H1 (cell line): ENCODE measurements around the gene ALK. TPM values are rescaled to one million over a fixed set of nuclear protein-coding genes. Genes with fewer than 3 reads are reported as not detected.

Source experiments
- CTCF ChIA-PET: fragments of 300-600 bp; sonication (Branson Sonifier 250); formaldehyde crosslinking; loops from one replicate; lab custom pipeline; 2021; ENCODE audit not compliant: partially characterized antibody; lab: Charles Lee
- POLR2A ChIA-PET: fragments of 300-600 bp; sonication (Branson Sonifier 250); formaldehyde crosslinking; loops from one replicate; lab custom pipeline; 2021; ENCODE audit warnings: inconsistent platforms; ENCODE audit not compliant: partially characterized antibody; lab: Charles Lee
- DNase-seq, 2 experiments: peaks; one replicate each; pipeline versions ENCODE4 v3.0.0 to v3.0.0-alpha.2; 2010 to 2022; ENCODE audit warnings: low spot score in 2 of 2, low read depth in 1 of 2, mixed read lengths in 1 of 2
- FAIRE-seq: peaks from 2 replicates; lab custom pipeline; 2011; peaks lifted over from hg19 to GRCh38; lab: Jason Lieb, UNC
- H2AFZ ChIP-seq: 2 replicates; pipeline ENCODE4 v1.8.1; 2012; ENCODE audit warnings: low read length, inconsistent platforms
- H2AK5ac ChIP-seq: 2 replicates; pipeline ENCODE4 v1.6.1; 2013; ENCODE audit warnings: low read depth, low read length
- H2BK120ac ChIP-seq: replicated peaks from 2 replicates; pipeline ENCODE3; 2013; ENCODE audit warnings: low read depth, low read length, inconsistent platforms
- H2BK12ac ChIP-seq: 2 replicates; pipeline ENCODE4 v1.6.1; 2013; ENCODE audit warnings: low read depth, low read length
- H2BK15ac ChIP-seq: 2 replicates; pipeline ENCODE4 v1.6.1; 2013; ENCODE audit warnings: low read length
- H2BK20ac ChIP-seq: 2 replicates; pipeline ENCODE4 v1.6.1; 2013; ENCODE audit warnings: low read length
- H2BK5ac ChIP-seq: 2 replicates; pipeline ENCODE4 v1.6.1; 2013; ENCODE audit warnings: low read depth, low read length
- H3K14ac ChIP-seq: 2 replicates; pipeline ENCODE4 v1.6.1; 2013; ENCODE audit warnings: inconsistent platforms; ENCODE audit not compliant: insufficient read length
- H3K18ac ChIP-seq: 2 replicates; pipeline ENCODE4 v1.6.1; 2013; ENCODE audit warnings: low read length; ENCODE audit errors: extremely low read depth
- H3K23ac ChIP-seq: 2 replicates; pipeline ENCODE4 v1.6.1; 2013; ENCODE audit warnings: inconsistent platforms; ENCODE audit not compliant: insufficient read length
- H3K23me2 ChIP-seq: 2 replicates; pipeline ENCODE4 v1.6.1; 2013; ENCODE audit warnings: low read depth, low read length
- H3K27ac ChIP-seq: 2 replicates; pipeline ENCODE4 v1.6.1; 2011; ENCODE audit warnings: low read depth, low read length, inconsistent platforms
- H3K27me3 ChIP-seq, 4 experiments: replicated peaks in 1 of 4; 1 replicate in 1 of 4; 2 replicates in 3 of 4; pipeline versions ENCODE4 v1.6.1 to v1.8.1; 2011 to 2013; ENCODE audit warnings: low read length in 3 of 4, mild to moderate bottlenecking in 3 of 4, inconsistent platforms in 2 of 4, mixed read lengths in 2 of 4, moderate library complexity in 1 of 4; ENCODE audit not compliant: control insufficient read depth in 3 of 4, insufficient read depth in 3 of 4; ENCODE audit errors: extremely low read depth in 1 of 4
- H3K36me3 ChIP-seq, 4 experiments: 2 replicates each; pipeline versions ENCODE4 v1.6.1 to v1.8.1; 2011 to 2013; ENCODE audit warnings: mild to moderate bottlenecking in 4 of 4, low read length in 3 of 4, moderate library complexity in 2 of 4, control low read depth in 1 of 4, inconsistent platforms in 1 of 4; ENCODE audit not compliant: insufficient read depth in 4 of 4, control insufficient read depth in 2 of 4
- H3K4ac ChIP-seq: replicated peaks from 2 replicates; pipeline ENCODE3; 2013; ENCODE audit warnings: low read length, low read depth, mixed read lengths, inconsistent platforms; ENCODE audit not compliant: insufficient read length
- H3K4me1 ChIP-seq, 4 experiments: replicated peaks in 1 of 4; 1 replicate in 1 of 4; 2 replicates in 3 of 4; pipeline versions ENCODE4 v1.6.1 to v1.8.1; 2011 to 2013; ENCODE audit warnings: low read length in 3 of 4, inconsistent platforms in 2 of 4, mixed read lengths in 1 of 4; ENCODE audit not compliant: insufficient read depth in 4 of 4, control insufficient read depth in 3 of 4
- H3K4me2 ChIP-seq, 2 experiments: 2 replicates each; pipeline versions ENCODE4 v1.6.1 to v1.8.1; 2011 to 2013; ENCODE audit warnings: low read depth in 2 of 2, low read length in 2 of 2, control low read depth in 1 of 2, inconsistent platforms in 1 of 2, mild to moderate bottlenecking in 1 of 2; ENCODE audit not compliant: insufficient read depth in 1 of 2
- H3K4me3 ChIP-seq, 4 experiments: fragments of 200-600, 300-600 bp in 1 of 4; sonication (generic), shearing (Covaris generic), sonication (Bioruptor Twin) in 1 of 4; 2 replicates each; pipeline versions ENCODE4 v1.5.1 to v1.8.1; 2011 to 2016; ENCODE audit warnings: low read length in 4 of 4, low read depth in 3 of 4, control low read depth in 2 of 4, inconsistent platforms in 2 of 4, mild to moderate bottlenecking in 2 of 4, mixed read lengths in 1 of 4, moderate library complexity in 1 of 4; ENCODE audit not compliant: insufficient read depth in 2 of 4; ENCODE audit errors: extremely low read depth in 1 of 4
- H3K56ac ChIP-seq: replicated peaks from 2 replicates; pipeline ENCODE3; 2013; ENCODE audit warnings: low read depth, mild to moderate bottlenecking, mixed read lengths, low read length, inconsistent platforms; ENCODE audit not compliant: insufficient read length
- H3K79me1 ChIP-seq: 2 replicates; pipeline ENCODE4 v1.6.1; 2013; ENCODE audit warnings: low read depth, low read length, control low read depth
- H3K79me2 ChIP-seq, 2 experiments: 2 replicates each; pipeline versions ENCODE4 v1.6.1 to v1.8.1; 2012 to 2013; ENCODE audit warnings: low read length in 2 of 2, mild to moderate bottlenecking in 2 of 2, inconsistent platforms in 1 of 2; ENCODE audit not compliant: insufficient read depth in 2 of 2, control insufficient read depth in 1 of 2
- H3K9ac ChIP-seq, 4 experiments: replicated peaks in 1 of 4; 1 replicate in 1 of 4; 2 replicates in 3 of 4; pipeline versions ENCODE4 v1.6.1 to v1.8.1; 2011 to 2013; ENCODE audit warnings: low read depth in 3 of 4, low read length in 3 of 4, control low read depth in 2 of 4, mild to moderate bottlenecking in 2 of 4, moderate library complexity in 2 of 4, inconsistent platforms in 1 of 4; ENCODE audit errors: extremely low read depth in 1 of 4
- H3K9me3 ChIP-seq, 2 experiments: 2 replicates each; pipeline versions ENCODE4 v1.6.1 to v1.8.1; 2012 to 2013; ENCODE audit warnings: mild to moderate bottlenecking in 2 of 2, moderate library complexity in 2 of 2, control low read depth in 1 of 2, inconsistent platforms in 1 of 2, low read depth in 1 of 2, low read length in 1 of 2, mixed read lengths in 1 of 2; ENCODE audit not compliant: insufficient read depth in 2 of 2
- H4K20me1 ChIP-seq, 2 experiments: replicated peaks in 1 of 2; 2 replicates each; pipeline versions ENCODE3 to v1.8.1; 2011 to 2013; ENCODE audit warnings: inconsistent platforms in 2 of 2, low read length in 2 of 2, mild to moderate bottlenecking in 1 of 2; ENCODE audit not compliant: insufficient read depth in 2 of 2, control insufficient read depth in 1 of 2
- H4K5ac ChIP-seq: 2 replicates; pipeline ENCODE4 v1.6.1; 2013; ENCODE audit warnings: low read length, low read depth, mixed read lengths, inconsistent platforms; ENCODE audit not compliant: insufficient read length
- H4K8ac ChIP-seq: 2 replicates; pipeline ENCODE4 v1.8.0; 2013; ENCODE audit warnings: mild to moderate bottlenecking, moderate library complexity, low read length, inconsistent platforms; ENCODE audit not compliant: insufficient read depth; ENCODE audit errors: extremely low read depth
- H4K91ac ChIP-seq: replicated peaks from 2 replicates; pipeline ENCODE3; 2013; ENCODE audit warnings: low read length, mixed read lengths, inconsistent platforms; ENCODE audit not compliant: insufficient read length
- BCL11A ChIP-seq, 2 experiments: IDR thresholded peaks; one replicate each; pipeline ENCODE4 v1.6.1; 2011; ENCODE audit warnings: low read depth in 2 of 2, low read length in 2 of 2, mild to moderate bottlenecking in 2 of 2
- KDM4A ChIP-seq: IDR thresholded peaks from one replicate; pipeline ENCODE4 v1.7.1; 2012; ENCODE audit warnings: low read depth, mild to moderate bottlenecking, moderate library complexity, low read length, inconsistent platforms; ENCODE audit not compliant: severe bottlenecking
- SP2 ChIP-seq: IDR thresholded peaks from 2 replicates; pipeline ENCODE4 v1.6.1; 2012; ENCODE audit warnings: mild to moderate bottlenecking, low read length, inconsistent platforms
- SRF ChIP-seq: IDR thresholded peaks from 2 replicates; pipeline ENCODE4 v1.6.1; 2011; ENCODE audit warnings: mild to moderate bottlenecking, low read depth, low read length, moderate library complexity
- TBP ChIP-seq: IDR thresholded peaks from 2 replicates; pipeline ENCODE4 v1.6.1; 2011; ENCODE audit warnings: low read depth, low read length, improper control_type of control experiment
- WGBS, 2 experiments: shearing (Covaris generic) in 1 of 2; methylation state at CpG; one replicate each; pipeline versions ENCODE4 v1.1.6 to v1.1.7; 2013 to 2015; ENCODE audit warnings: low lambda C conversion rate in 2 of 2, mixed read lengths in 2 of 2, inconsistent platforms in 1 of 2, low coverage in 1 of 2, missing lambda C conversion rate in 1 of 2; ENCODE audit not compliant: insufficient replicate concordance in 2 of 2, insufficient coverage in 1 of 2, insufficient read length in 1 of 2; ENCODE audit errors: extremely low coverage in 1 of 2, missing lambda C conversion rate in 1 of 2; 5-methylcytosine and 5-hydroxymethylcytosine counted together
- polyA plus RNA-seq, 7 experiments: library from polyadenylated mRNA; depleted of rRNA in 3 of 7; stranded (reverse) in 5 of 7; unstranded in 2 of 7; fragments of >200 nt in 5 of 7; fragments of 200-250 nt in 2 of 7; gene quantifications; 1 replicate in 5 of 7; 2 replicates in 1 of 7; 4 replicates in 1 of 7; pipeline versions ENCODE4 v1.2.1 to v1.2.3, GENCODE V29; 2011 to 2013; ENCODE audit warnings: missing spikeins in 2 of 7, mixed read lengths in 2 of 7
- total RNA-seq: library from RNA; stranded (reverse); fragmentation: NEBNext Ultra II Directional; extraction: Animal tissue kit (Norgen Biotek cat#: 25700); gene quantifications from 2 replicates; pipeline ENCODE4 v1.2.1, GENCODE V29; 2021
- TF ChIP-seq, protein P1 (sequence below): IDR thresholded peaks from 2 replicates; pipeline ENCODE4 v1.6.1; 2012; ENCODE audit warnings: inconsistent platforms

The ALK gene
- total and polyA plus RNA-seq, 2 of the 8 experiments (the other 6 are each of a cell fraction or from before 2014, with no cell fraction given) = 0.02 to 0.09 TPM

- Histone ChIP-seq H2BK5ac (no peak overlapping the region), H2AK5ac (no peak overlapping the region), H3K4me3 (no peak overlapping the region)
- CTCF ChIA-PET = interaction anchor here (0.8 to 1.3 kb wide), 2 partner anchors 10 to 251 kb away, joined by 3 read pairs; no protein-coding TSS in a partner anchor
- TF ChIP-seq, protein P1, sequence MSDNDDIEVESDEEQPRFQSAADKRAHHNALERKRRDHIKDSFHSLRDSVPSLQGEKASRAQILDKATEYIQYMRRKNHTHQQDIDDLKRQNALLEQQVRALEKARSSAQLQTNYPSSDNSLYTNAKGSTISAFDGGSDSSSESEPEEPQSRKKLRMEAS = no peak
- TF ChIP-seq SP2 (no peak), SRF (no peak), BCL11A (IDR thresholded peaks at IDR 0.05; ENCODE audit: low read depth in 2 of 2, low read length in 2 of 2) (no peak), KDM4A (no peak), TBP (no peak)
- TF ChIP-seq, all 59 proteins: peak for 0
- Histone ChIP-seq H3K4me1 (no peaks in the 10 kb centered on the region), H3K79me1 (no peaks in the 10 kb centered on the region), H3K9me3 (no peaks in the 10 kb centered on the region), H3K79me2 (no peaks in the 10 kb centered on the region), H3K27me3 (no peaks in the 10 kb centered on the region), H4K91ac (no peak overlapping the region), H3K23ac (no peak overlapping the region), H2BK120ac (no peak overlapping the region), H2BK15ac (no peak overlapping the region), H2AFZ (no peak overlapping the region), H3K27ac (no peak overlapping the region), H3K23me2 (no peaks in the 10 kb centered on the region), H4K20me1 (no peaks in the 10 kb centered on the region), H3K14ac (no peak overlapping the region), H4K5ac (no peak overlapping the region), H3K18ac (no peak overlapping the region), H3K36me3 (no peaks in the 10 kb centered on the region), H3K4ac (no peak overlapping the region), H2BK20ac (no peak overlapping the region), H4K8ac (no peak overlapping the region), H3K9ac (no peak overlapping the region), H3K56ac (no peak overlapping the region), H2BK12ac (no peak overlapping the region), H3K4me2 (no peak overlapping the region)
- POLR2A ChIA-PET = no interaction called here
- DNase-seq (no peak), FAIRE-seq (no peak)
- 90% methylated on average over 7 of the region's 7 CpGs; no CpG with 5 or more reads in 1 of the 2 experiments for WGBS, 2 experiments
Measured at GRCh38 chr2:29590211-29590610, 331.2 kb downstream of the ALK start.
